Caco-2 (cell line): ENCODE results near the gene SELENOT. TPM values are rescaled to one million over a fixed set of nuclear protein-coding genes. Genes with fewer than 3 reads are reported as not detected.

ENCODE experiments used
- BruUV-seq: library from RNA; stranded (reverse); fragments of 400-500 nt; replicated peaks from 2 replicates; lab custom pipeline; 2021; lab: Mats Ljungman, UMichigan
- CTCF ChIA-PET: fragments of 300-600 bp; sonication (Branson Sonifier 250); formaldehyde crosslinking; loops from one replicate; lab custom pipeline; 2022; ENCODE audit warnings: antibody characterized with exemption; lab: Charles Lee
- POLR2A ChIA-PET: fragments of 300-600 bp; sonication (Branson Sonifier 250); formaldehyde crosslinking; loops from one replicate; lab custom pipeline; 2022; ENCODE audit warnings: antibody characterized with exemption; lab: Charles Lee
- DNase-seq, 2 experiments: peaks; one replicate each; pipeline versions ENCODE4 v3.0.0 to v3.0.0-alpha.2; 2020 to 2022
- H3K27me3 ChIP-seq: replicated peaks from 2 replicates; pipeline ENCODE4 v1.6.0; 2011; ENCODE audit warnings: low read length; ENCODE audit not compliant: control insufficient read depth, insufficient read depth
- H3K36me3 ChIP-seq: 2 replicates; pipeline ENCODE4 v1.5.1; 2011; ENCODE audit warnings: low read length; ENCODE audit not compliant: control insufficient read depth, insufficient read depth
- H3K4me1 ChIP-seq: fragments of 250-450 bp; sonication (Bioruptor Pico); 2 replicates; pipeline ENCODE4 v1.5.1; 2020; ENCODE audit warnings: mild to moderate bottlenecking
- H3K4me3 ChIP-seq: 2 replicates; pipeline ENCODE4 v1.5.1; 2011; ENCODE audit warnings: low read depth, mild to moderate bottlenecking, control low read depth, low read length
- H3K9me3 ChIP-seq: fragments of 250-450 bp; sonication (Bioruptor Pico); 2 replicates; pipeline ENCODE4 v1.5.1; 2020; ENCODE audit warnings: mild to moderate bottlenecking, moderate library complexity
- H3K27ac Mint-ChIP-seq: one replicate; pipeline ENCODE4 v1.8.0; 2022; ENCODE audit warnings: mixed read lengths; ENCODE audit not compliant: unreplicated experiment
- H3K27me3 Mint-ChIP-seq: one replicate; pipeline ENCODE4 v1.8.0; 2022; ENCODE audit warnings: mixed read lengths; ENCODE audit not compliant: insufficient read depth, unreplicated experiment
- H3K36me3 Mint-ChIP-seq: one replicate; pipeline ENCODE4 v1.8.0; 2022; ENCODE audit warnings: mild to moderate bottlenecking, mixed read lengths; ENCODE audit not compliant: insufficient read depth, unreplicated experiment
- H3K4me1 Mint-ChIP-seq: one replicate; pipeline ENCODE4 v1.8.0; 2022; ENCODE audit warnings: low read depth, mixed read lengths; ENCODE audit not compliant: unreplicated experiment
- H3K4me3 Mint-ChIP-seq: one replicate; pipeline ENCODE4 v1.8.0; 2022; ENCODE audit warnings: mild to moderate bottlenecking, moderate library complexity, mixed read lengths; ENCODE audit not compliant: unreplicated experiment
- H3K9me3 Mint-ChIP-seq: one replicate; pipeline ENCODE4 v1.8.0; 2022; ENCODE audit warnings: mixed read lengths; ENCODE audit not compliant: unreplicated experiment
- intact Hi-C: fragments of 100-400 bp; cut with micrococcal nuclease; formaldehyde crosslinking; loops from one replicate; pipeline ENCODE4 v1.10.0; 2022; ENCODE audit not compliant: unreplicated experiment
- total RNA-seq: library from RNA; stranded (reverse); gene quantifications from 2 replicates; pipeline ENCODE4 v1.2.3, GENCODE V29; 2022
- TF ChIP-seq, protein P1 (sequence below), 2 experiments: fragments of 200-600 bp in 1 of 2; IDR thresholded peaks; 1 replicate in 1 of 2; 2 replicates in 1 of 2; pipeline versions ENCODE4 v1.5.1 to v1.8.0; 2011 to 2022; ENCODE audit warnings: antibody characterized with exemption in 1 of 2, control low read depth in 1 of 2, inconsistent platforms in 1 of 2, low read depth in 1 of 2, low read length in 1 of 2, mild to moderate bottlenecking in 1 of 2, moderate library complexity in 1 of 2; ENCODE audit not compliant: insufficient read depth in 1 of 2, severe bottlenecking in 1 of 2, unreplicated experiment in 1 of 2

SELENOT gene
- total RNA-seq, 1 experiment from 2014 or later: 124 TPM

DNA sequence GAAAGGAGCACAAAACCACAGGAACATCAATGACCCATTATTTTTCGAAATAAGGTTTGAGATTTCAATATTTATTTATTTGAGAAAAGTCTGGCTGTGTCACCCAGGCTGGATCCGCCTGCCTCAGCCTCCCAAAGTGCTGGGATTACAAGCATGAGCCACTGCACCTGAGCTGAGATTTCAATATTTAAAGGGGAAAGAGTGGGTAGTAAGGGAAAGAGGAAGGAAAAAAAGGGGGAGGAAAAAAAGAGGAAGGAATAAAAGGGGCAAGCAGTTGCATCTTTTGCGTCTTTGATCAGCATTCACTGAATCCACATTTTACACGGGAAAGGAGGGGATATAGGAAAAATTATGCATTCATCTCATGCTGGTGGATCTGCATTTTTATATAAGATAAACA lies 53.2 kb downstream of the SELENOT start:
- Histone ChIP-seq H3K9me3 (no peaks in the 10 kb centered on the region), H3K4me1 (no peaks in the 10 kb centered on the region), H3K27me3 (no peaks in the 10 kb centered on the region), H3K4me3 (no peak overlapping the region), H3K36me3 (no peaks in the 10 kb centered on the region)
- H3K4me3 Mint-ChIP-seq: no peak overlapping the region
- H3K27me3 Mint-ChIP-seq: peaks cover 9% of the 10 kb centered on the region
- ChIA-PET CTCF (no interaction called here), POLR2A (no interaction called here)
- intact Hi-C loops: no loop called here
- no peaks in the 10 kb centered on the region for H3K36me3 Mint-ChIP-seq
- H3K9me3 Mint-ChIP-seq: no peaks in the 10 kb centered on the region
- H3K27ac Mint-ChIP-seq: no peak overlapping the region
- no TSS peak for BruUV-seq
- TF ChIP-seq, protein P1, sequence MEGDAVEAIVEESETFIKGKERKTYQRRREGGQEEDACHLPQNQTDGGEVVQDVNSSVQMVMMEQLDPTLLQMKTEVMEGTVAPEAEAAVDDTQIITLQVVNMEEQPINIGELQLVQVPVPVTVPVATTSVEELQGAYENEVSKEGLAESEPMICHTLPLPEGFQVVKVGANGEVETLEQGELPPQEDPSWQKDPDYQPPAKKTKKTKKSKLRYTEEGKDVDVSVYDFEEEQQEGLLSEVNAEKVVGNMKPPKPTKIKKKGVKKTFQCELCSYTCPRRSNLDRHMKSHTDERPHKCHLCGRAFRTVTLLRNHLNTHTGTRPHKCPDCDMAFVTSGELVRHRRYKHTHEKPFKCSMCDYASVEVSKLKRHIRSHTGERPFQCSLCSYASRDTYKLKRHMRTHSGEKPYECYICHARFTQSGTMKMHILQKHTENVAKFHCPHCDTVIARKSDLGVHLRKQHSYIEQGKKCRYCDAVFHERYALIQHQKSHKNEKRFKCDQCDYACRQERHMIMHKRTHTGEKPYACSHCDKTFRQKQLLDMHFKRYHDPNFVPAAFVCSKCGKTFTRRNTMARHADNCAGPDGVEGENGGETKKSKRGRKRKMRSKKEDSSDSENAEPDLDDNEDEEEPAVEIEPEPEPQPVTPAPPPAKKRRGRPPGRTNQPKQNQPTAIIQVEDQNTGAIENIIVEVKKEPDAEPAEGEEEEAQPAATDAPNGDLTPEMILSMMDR (IDR thresholded peaks at IDR 0.05; ENCODE audit: insufficient read depth in 1 of 2, low read depth in 1 of 2, low read length in 1 of 2, severe bottlenecking in 1 of 2, unreplicated experiment in 1 of 2): no peak
- DNase-seq: no peak
- no peaks in the 10 kb centered on the region for H3K4me1 Mint-ChIP-seq

DNA sequence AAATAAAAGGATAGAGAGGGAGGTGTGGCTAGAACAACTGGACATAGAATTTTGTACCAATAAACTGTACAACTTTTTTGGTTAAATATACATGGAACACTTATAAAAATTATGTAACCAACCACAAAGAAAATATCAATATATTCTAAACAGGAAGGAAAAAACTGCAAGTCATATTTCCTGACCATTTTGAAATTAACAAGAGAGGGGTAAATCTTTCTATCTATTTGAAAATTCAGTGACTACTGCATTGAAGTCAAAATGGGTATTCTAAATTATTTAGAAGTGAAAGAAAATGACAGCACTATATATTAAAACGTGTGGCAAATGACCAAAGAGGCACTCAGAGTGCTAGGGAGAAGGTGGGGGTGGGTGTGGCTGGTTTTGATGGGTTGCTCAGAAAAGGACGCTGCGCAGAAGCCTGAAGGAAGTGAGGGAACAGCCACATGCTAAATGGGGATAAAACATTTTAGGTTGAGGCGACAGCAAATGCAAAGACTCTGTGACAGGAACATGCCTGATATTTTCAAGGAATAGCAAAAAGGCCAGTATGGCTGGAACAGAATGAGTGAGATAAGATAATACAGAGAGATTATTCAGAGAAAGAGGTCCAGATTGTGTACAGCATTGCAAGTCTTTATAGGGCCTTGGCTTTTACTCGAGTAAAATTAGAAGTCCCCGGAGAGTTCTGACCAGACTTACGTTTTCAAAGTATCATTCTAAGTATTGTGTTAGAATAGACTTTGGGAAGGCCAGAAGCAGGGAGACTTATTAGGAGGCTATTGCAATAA lies 59.5 kb downstream of the SELENOT start:
- no peaks in the 10 kb centered on the region for H3K4me1 ChIP-seq
- no TSS peak for BruUV-seq
- DNase-seq: no peak
- no peaks in the 10 kb centered on the region for H3K27me3 ChIP-seq
- H3K4me3 ChIP-seq: no peak overlapping the region
- H3K9me3 ChIP-seq: no peaks in the 10 kb centered on the region
- TF ChIP-seq, protein P1 (IDR thresholded peaks at IDR 0.05; ENCODE audit: insufficient read depth in 1 of 2, low read depth in 1 of 2, low read length in 1 of 2, severe bottlenecking in 1 of 2, unreplicated experiment in 1 of 2): no peak
- intact Hi-C loops: no loop called here
- Mint-ChIP-seq H3K4me1 (no peaks in the 10 kb centered on the region), H3K9me3 (no peaks in the 10 kb centered on the region), H3K27ac (no peak overlapping the region), H3K4me3 (no peak overlapping the region), H3K36me3 (no peaks in the 10 kb centered on the region), H3K27me3 (peaks cover 23% of the 10 kb centered on the region)
- CTCF ChIA-PET: no interaction called here
- POLR2A ChIA-PET: no interaction called here
- no peaks in the 10 kb centered on the region for H3K36me3 ChIP-seq

DNA sequence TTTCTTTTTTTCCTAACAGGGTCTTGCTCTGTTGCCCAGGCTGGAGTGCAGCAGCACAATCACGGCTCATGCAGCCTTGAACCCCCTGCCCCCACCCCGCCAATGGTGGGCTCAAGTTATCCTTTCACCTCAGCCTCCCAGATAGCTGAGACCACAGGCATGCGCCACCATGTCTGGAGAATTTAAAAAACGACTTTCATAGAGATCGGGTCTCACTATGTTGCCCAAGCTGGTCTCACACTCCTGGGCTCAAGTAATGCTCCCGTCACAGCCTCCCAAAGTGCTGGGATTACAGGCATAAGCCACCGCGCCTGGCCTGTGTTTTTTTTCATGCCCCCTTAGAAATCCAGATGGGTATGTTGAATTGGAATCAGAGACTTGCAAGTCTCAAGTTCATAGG lies 60.3 kb downstream of the SELENOT start:
- Mint-ChIP-seq H3K27ac (no peak overlapping the region), H3K4me1 (no peaks in the 10 kb centered on the region), H3K9me3 (no peaks in the 10 kb centered on the region), H3K27me3 (peaks cover 23% of the 10 kb centered on the region), H3K4me3 (no peak overlapping the region), H3K36me3 (no peaks in the 10 kb centered on the region)
- Histone ChIP-seq H3K9me3 (no peaks in the 10 kb centered on the region), H3K27me3 (no peaks in the 10 kb centered on the region), H3K36me3 (no peaks in the 10 kb centered on the region), H3K4me1 (no peaks in the 10 kb centered on the region), H3K4me3 (no peak overlapping the region)
- no TSS peak for BruUV-seq
- no peak for DNase-seq
- ChIA-PET POLR2A (no interaction called here), CTCF (no interaction called here)
- TF ChIP-seq, protein P1 (IDR thresholded peaks at IDR 0.05; ENCODE audit: insufficient read depth in 1 of 2, low read depth in 1 of 2, low read length in 1 of 2, severe bottlenecking in 1 of 2, unreplicated experiment in 1 of 2): no peak
- intact Hi-C loops: no loop called here
